A673 (cell line): ENCODE data around the gene EML6.

ENCODE experiments used
- EZH2 ChIP-seq: fragments of 200-600 bp; sonication (generic); IDR thresholded peaks from 2 replicates; pipeline ENCODE4 v1.6.1; 2017; ENCODE audit warnings: borderline replicate concordance, low read depth, mild to moderate bottlenecking, mixed read lengths, antibody characterized with exemption, low read length; ENCODE audit not compliant: poor library complexity, severe bottlenecking
- TF ChIP-seq, protein P1 (sequence below): fragments of 300-800, 200-600 bp; sonication (generic); conservative IDR thresholded peaks from 2 replicates; pipeline ENCODE4 v1.5.1; 2017; ENCODE audit warnings: low read depth, mild to moderate bottlenecking, antibody characterized with exemption, low read length, moderate library complexity, mixed read lengths

DNA sequence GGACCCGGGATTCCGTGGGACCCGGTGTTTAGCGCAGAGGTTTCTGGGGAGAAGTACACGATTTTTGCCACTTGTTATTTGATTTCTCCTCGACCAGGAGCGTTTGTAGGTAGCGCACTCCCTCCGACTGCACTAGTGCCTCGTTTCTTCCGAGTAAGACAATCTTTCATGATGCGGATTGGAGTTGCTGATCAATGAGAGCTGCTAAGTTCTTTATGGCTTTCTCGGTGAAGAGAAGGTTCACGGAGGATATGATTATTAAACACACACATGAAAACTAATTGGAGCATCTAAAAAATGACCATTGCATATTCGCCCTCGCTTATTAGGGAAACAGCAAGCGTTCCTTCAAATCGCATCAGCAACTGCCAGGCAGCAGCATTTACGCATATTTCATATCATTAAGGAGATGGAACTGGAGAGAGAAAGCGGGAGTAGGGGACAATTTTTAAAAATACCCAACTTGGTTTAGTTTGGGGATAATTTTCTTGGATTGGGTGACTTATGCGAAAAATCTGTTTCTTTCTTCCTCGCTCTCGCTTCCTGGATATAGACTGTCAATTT is 616 bp downstream of the EML6 start:
- TF ChIP-seq, protein P1, sequence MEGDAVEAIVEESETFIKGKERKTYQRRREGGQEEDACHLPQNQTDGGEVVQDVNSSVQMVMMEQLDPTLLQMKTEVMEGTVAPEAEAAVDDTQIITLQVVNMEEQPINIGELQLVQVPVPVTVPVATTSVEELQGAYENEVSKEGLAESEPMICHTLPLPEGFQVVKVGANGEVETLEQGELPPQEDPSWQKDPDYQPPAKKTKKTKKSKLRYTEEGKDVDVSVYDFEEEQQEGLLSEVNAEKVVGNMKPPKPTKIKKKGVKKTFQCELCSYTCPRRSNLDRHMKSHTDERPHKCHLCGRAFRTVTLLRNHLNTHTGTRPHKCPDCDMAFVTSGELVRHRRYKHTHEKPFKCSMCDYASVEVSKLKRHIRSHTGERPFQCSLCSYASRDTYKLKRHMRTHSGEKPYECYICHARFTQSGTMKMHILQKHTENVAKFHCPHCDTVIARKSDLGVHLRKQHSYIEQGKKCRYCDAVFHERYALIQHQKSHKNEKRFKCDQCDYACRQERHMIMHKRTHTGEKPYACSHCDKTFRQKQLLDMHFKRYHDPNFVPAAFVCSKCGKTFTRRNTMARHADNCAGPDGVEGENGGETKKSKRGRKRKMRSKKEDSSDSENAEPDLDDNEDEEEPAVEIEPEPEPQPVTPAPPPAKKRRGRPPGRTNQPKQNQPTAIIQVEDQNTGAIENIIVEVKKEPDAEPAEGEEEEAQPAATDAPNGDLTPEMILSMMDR, result no peak; the same call in 1 of the 2 replicates
- no peak for TF ChIP-seq EZH2
